GM12874 (cell line): ENCODE results near the gene PCSK6.

Source experiments
- TF ChIP-seq, protein P1 (sequence below): IDR thresholded peaks from 2 replicates; pipeline ENCODE4 v1.5.1; 2011; ENCODE audit warnings: low read depth, mild to moderate bottlenecking, control low read depth, low read length, moderate library complexity; ENCODE audit not compliant: insufficient read depth

The PCSK6 gene

DNA sequence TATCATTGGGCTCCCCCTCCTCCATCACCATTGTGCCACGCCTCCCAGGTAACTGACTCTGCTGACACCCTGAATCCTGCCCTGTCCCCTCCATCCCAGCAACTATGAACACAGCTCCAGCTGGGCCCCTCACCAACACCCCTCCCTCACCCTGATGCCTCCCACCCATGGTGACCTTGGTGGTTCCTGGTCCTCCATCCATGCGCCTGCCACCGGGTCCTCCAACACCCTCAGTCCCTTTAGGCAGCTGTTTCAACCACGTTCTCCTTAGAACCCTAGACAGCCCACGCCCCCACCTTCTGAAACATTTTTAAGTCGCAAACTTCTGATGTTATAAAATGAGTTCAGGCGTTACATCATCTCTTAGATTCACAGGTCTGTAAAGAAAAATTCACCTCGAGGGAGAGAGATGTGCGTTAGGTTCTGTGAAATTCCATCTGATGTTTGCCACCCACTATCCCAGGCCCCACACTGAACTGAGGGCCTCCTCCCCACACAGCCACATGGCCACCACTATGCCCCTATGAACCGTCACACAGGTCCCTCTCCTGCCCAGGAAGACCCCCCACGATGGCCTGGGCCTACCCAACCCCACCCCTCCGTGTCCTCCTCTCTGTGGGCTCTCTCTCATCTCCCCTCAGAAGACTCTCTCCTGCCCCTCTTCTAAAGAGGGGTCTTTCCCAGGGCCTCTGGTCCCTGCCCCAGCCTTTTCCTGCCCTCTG is 29.8 kb downstream of the PCSK6 start:
- TF ChIP-seq, protein P1, sequence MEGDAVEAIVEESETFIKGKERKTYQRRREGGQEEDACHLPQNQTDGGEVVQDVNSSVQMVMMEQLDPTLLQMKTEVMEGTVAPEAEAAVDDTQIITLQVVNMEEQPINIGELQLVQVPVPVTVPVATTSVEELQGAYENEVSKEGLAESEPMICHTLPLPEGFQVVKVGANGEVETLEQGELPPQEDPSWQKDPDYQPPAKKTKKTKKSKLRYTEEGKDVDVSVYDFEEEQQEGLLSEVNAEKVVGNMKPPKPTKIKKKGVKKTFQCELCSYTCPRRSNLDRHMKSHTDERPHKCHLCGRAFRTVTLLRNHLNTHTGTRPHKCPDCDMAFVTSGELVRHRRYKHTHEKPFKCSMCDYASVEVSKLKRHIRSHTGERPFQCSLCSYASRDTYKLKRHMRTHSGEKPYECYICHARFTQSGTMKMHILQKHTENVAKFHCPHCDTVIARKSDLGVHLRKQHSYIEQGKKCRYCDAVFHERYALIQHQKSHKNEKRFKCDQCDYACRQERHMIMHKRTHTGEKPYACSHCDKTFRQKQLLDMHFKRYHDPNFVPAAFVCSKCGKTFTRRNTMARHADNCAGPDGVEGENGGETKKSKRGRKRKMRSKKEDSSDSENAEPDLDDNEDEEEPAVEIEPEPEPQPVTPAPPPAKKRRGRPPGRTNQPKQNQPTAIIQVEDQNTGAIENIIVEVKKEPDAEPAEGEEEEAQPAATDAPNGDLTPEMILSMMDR: no peak

DNA sequence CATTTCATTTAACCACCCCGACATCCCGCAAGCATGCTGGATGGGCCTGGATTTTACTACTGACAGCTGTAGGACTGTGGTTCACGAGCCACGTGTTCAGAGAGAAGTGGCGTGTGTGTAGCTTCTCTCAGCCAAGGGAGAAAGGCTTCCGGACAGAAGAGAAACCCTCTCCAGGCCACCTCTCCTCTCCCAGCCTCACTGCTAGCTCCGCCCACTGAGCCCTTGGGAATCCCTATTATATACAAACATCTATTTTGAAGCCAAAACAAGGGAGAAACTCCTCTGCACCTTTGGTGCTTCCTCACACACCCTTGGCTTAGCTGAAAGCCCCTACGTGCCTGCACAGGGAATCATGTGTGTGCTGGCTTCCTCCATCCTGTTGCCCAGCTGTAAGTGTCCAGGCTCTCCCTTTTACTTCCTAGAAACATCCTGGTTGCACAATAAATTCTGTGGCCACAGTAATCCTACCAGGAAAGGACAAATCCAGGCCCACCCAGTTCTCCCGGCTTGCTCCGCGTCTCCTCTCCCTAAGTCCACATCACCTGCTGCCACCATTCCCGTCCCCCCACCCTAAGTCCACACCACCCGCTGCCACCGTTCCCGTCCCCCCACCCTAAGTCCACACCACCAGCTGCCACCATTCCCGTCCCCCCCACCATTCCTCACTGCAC is 30.5 kb downstream of the PCSK6 start:
- TF ChIP-seq, protein P1: no peak

DNA sequence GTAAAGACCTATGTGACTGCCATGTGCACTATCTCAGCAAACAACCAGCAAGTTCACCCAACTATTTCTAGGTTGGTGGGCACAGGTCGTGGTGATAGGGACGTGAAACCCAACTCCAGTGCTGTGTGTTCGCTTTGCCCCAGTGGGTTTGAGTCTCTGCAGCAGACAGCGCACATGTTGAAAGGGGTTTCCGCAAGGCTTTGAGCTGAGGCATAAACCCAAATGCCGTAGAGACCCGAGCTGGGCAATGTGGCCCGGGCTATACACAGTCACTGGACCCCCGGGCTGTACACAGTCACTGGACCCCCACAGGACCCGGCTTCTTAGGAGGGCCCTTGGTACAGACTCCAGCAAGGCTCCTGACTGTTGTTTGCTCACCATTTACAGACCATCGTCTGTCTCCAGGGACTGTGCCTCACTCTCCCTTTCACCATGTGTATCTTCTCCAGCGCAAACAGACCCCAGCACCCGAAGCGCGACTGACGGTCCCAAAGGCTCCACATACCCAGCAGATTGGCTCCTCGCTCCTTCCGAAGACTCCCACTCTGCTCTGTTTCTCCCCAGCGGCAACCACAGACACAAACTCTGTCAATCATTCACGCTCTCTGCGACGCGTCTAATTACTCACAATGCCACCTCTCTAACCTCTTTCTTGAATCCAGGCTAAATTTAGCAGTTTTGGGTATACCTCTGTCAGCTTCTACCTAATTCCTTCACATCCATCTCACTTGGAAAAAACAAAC is 31.2 kb downstream of the PCSK6 start:
- TF ChIP-seq, protein P1: no peak

DNA sequence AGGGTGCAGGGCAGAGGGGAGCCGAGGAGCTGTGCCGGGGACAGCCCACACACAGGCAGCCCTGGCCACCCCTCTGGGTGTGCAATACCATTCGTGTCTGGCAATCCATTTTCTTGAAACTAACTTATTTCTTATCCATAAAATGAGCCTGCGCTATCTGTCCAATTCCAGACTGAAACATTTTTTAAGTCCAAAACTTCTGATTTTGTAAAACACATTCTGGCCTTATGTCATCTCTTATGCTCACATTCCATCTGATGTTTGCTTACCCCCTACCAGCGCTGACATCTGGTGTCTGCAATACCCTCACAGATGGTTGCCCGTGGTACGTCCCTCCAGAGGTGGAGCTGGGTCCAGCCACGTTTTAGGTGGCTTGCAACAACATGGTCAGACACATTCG is 31.8 kb downstream of the PCSK6 start:
- TF ChIP-seq, protein P1: no peak

DNA sequence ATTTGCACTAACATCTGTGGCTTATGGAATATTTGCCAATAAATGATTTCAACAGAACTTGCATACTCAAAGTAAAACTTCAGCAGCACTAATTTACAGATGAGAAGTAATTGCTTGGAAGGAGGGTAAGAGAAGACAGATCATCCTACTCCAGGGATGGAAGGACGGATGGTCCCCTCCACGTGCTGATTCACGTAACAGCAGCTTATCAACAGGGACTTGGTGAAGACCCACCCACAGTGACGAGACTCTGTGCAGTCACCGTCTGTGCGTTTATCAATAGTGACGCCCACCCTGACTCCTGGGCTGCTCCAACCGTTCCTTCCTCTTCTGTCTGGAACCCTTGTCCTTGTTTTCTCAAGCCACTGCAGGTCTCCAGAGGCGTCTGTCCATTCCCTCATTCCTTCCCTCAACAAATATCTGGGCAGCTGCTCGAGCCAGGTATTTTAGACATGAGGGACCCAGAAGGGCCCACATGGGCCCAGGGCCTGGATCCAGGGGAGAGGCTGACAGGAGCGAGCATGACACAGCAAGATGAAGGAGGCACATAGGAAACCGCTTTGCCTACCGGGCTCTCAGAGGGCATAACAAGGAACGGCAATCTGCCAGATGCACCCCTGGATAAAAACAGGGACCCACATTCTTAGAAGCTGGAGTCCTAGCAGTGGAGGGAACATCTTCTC is 33.3 kb downstream of the PCSK6 start:
- TF ChIP-seq, protein P1: no peak

DNA sequence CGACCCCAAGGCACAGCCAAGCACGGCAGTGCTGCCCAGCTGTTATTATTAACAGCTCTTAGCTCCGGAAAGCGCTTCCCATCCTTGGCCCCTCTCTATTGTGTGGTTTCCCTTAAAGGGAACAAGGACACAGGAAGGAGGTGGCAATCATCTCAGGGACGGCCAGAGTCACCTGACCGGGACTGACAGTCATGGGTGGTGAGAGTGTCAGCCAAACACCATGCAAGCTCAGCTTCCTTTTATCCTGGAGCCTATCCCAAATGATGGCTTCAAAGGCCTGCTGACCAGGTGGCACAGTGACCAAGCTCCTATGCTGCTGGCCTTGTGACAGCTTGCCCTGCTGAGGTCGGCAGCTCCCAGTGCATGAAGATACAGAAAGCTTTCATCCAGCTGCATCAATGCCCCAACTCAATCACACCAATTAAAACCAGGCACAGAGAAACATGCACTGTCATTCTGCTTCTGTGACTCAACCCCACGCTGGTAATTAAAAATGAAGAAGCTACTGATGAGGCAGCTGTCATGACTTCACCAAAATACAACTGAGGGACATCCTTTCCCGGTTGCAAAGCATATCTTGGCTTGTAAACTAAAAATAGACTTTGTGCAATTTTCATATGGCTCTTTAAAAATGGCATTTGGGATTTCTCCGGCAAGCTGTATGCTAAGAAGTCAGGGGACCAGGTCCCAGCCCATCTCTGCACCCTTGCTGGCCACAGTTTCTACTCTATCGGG is 34.0 kb downstream of the PCSK6 start:
- TF ChIP-seq, protein P1: no peak
